KG1 (cell line): Measurements from ENCODE around the gene RSAD2.

Experiments used
- DNase-seq: peaks from one replicate; lab custom pipeline; 2025; lab: John Stamatoyannopoulos, UW

RSAD2 gene

DNA sequence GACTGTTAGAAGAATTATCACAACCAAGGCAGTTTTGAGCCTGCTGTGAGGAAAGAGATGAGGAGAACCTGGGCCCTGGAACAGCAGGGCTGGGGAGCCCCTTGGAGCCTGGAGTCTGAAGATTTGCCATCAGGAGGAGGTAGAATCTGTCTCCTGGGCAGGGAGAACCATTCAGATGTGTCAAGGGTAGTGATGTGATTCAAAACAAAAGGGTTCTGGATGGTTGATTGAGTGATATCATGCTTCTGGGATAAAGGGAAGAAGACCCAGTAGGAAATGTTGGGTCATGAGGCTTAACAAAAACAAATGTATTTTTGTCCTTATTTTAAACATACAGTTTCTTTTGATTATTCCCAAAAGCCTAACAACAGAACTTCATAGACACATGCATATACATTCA, 68.2 kb downstream of the RSAD2 start:
- no peak for DNase-seq

GRCh38 chr2:6946722-6947121, 69.1 kb downstream of the RSAD2 start:
- DNase-seq: no peak
